Measurements from ENCODE around the gene ZCWPW1. TPM values are rescaled to one million over a fixed set of nuclear protein-coding genes. Genes with fewer than 3 reads are reported as not detected.
A peak's percentile ranks its signal among the peaks of the same experiment; 100 is the strongest.

The ZCWPW1 gene
- total and polyA plus RNA-seq, 2 of the 13 experiments (the other 11 are each of a cell fraction or from before 2014, with no cell fraction given): 2.4 to 2.5 TPM

GRCh38 chr7:100429637-100430492 is 1.4 kb upstream of the ZCWPW1 start, which contains the start of gene MEPCE (continued):
- no peak for TF ChIP-seq KDM2A (CRISPR knock-in tag; IDR thresholded peaks at IDR 0.05; ENCODE audit: borderline replicate concordance, low read depth)
- peak; percentile 55; the same call in 1 of the 2 replicates for TF ChIP-seq SNAPC2 (CRISPR knock-in tag; IDR thresholded peaks at IDR 0.05)
- TF ChIP-seq SRF (IDR thresholded peaks at IDR 0.05; ENCODE audit: low read depth, low read length): no peak
- TF ChIP-seq ZNF180 (CRISPR knock-in tag; IDR thresholded peaks at IDR 0.05; ENCODE audit: borderline replicate concordance, low read depth): no peak
- TF ChIP-seq ZNF160 (CRISPR knock-in tag; IDR thresholded peaks at IDR 0.05): no peak; the same call in 1 of the 2 replicates
- TF ChIP-seq ZNF747 (CRISPR knock-in tag; IDR thresholded peaks at IDR 0.05; ENCODE audit: borderline replicate concordance): no peak
- TF ChIP-seq PCBP2 (optimal IDR thresholded peaks at IDR 0.05; ENCODE audit: low read depth, low read length, poor library complexity, severe bottlenecking): no peak
- TF ChIP-seq ZNF335 (CRISPR knock-in tag; IDR thresholded peaks at IDR 0.05): no peak
- TF ChIP-seq ZBTB26 (CRISPR knock-in tag; IDR thresholded peaks at IDR 0.05; ENCODE audit: borderline replicate concordance): no peak; the same call in 1 of the 2 replicates
- TF ChIP-seq ZNF616 (CRISPR knock-in tag; IDR thresholded peaks at IDR 0.05; ENCODE audit: low read depth): 0 out of 2 replicates have a peak, but pooled peaks have one; percentile 17
- TF ChIP-seq GMEB2 (CRISPR knock-in tag; IDR thresholded peaks at IDR 0.05; ENCODE audit: low read depth): no peak
- TF ChIP-seq SNAPC5 (CRISPR knock-in tag; IDR thresholded peaks at IDR 0.05; ENCODE audit: borderline replicate concordance): no peak
- TF ChIP-seq NR1H2 (CRISPR knock-in tag; IDR thresholded peaks at IDR 0.05; ENCODE audit: borderline replicate concordance, low read depth): no peak
- no peak for TF ChIP-seq ZBTB38 (CRISPR knock-in tag; IDR thresholded peaks at IDR 0.05)
- no peak for TF ChIP-seq PRDM10 (CRISPR knock-in tag; IDR thresholded peaks at IDR 0.05; ENCODE audit: low read depth)
- no peak; the same call in 1 of the 2 replicates for TF ChIP-seq PPARG (CRISPR knock-in tag; conservative IDR thresholded peaks at IDR 0.05)
- no peak for TF ChIP-seq ZNF251 (CRISPR knock-in tag; IDR thresholded peaks at IDR 0.05)
- no peak for TF ChIP-seq HOXA5 (CRISPR knock-in tag; IDR thresholded peaks at IDR 0.05)
- 0 out of 2 replicates have a peak, but pooled peaks have one; percentile 73 for TF ChIP-seq SNAI1 (CRISPR knock-in tag; IDR thresholded peaks at IDR 0.05; ENCODE audit: borderline replicate concordance)
- TF ChIP-seq SSRP1 (CRISPR knock-in tag; IDR thresholded peaks at IDR 0.05): no peak
- no peak for TF ChIP-seq FLYWCH1 (CRISPR knock-in tag; IDR thresholded peaks at IDR 0.05)
- TF ChIP-seq ZNF569 (CRISPR knock-in tag; IDR thresholded peaks at IDR 0.05; ENCODE audit: borderline replicate concordance): no peak
- no peak; the same call in 1 of the 2 replicates for TF ChIP-seq ZNF205 (CRISPR knock-in tag; IDR thresholded peaks at IDR 0.05)
- no peak for TF ChIP-seq KDM6A (CRISPR knock-in tag; IDR thresholded peaks at IDR 0.05; ENCODE audit: low read depth)

Measured in HepG2 (cell line).